CD4-positive, alpha-beta T cell treated with Interleukin-15 for 4 hours (primary cell): ENCODE data around the gene ITGB7.
A peak's percentile ranks its signal among the peaks of the same experiment; 100 is the strongest.

Experiments used
- DNase-seq: peaks from one replicate; pipeline ENCODE4 v3.0.0-alpha.2; 2020; ENCODE audit warnings: low spot score

ITGB7 gene

GRCh38 chr12:53196486-53196885 lies 10.6 kb downstream of the ITGB7 start:
- DNase-seq, result no peak

GRCh38 chr12:53195516-53196420 lies 11.3 kb downstream of the ITGB7 start:
- DNase-seq, result no peak

- no peak for DNase-seq
Observed at GRCh38 chr12:53194973-53195372, 12.1 kb downstream of the ITGB7 start.

GRCh38 chr12:53193985-53194716 lies 12.9 kb downstream of the ITGB7 start:
- DNase-seq, result no peak

- DNase-seq, result no peak
Observed at GRCh38 chr12:53193040-53193439, 14.0 kb downstream of the ITGB7 start.

GRCh38 chr12:53192531-53193021 lies 14.5 kb downstream of the ITGB7 start:
- no peak for DNase-seq

GRCh38 chr12:53191885-53192530 lies 15.0 kb downstream of the ITGB7 start:
- DNase-seq, result no peak

- DNase-seq, result no peak
Observed at GRCh38 chr12:53191096-53191884, 15.8 kb downstream of the ITGB7 start.

- peak; percentile 51 for DNase-seq
Observed at GRCh38 chr12:53190108-53190729, 16.8 kb downstream of the ITGB7 start.

- DNase-seq, result no peak
Observed at GRCh38 chr12:53187145-53187899, 19.7 kb downstream of the ITGB7 start.

GRCh38 chr12:53186745-53187144 lies 20.3 kb downstream of the ITGB7 start:
- no peak for DNase-seq

GRCh38 chr12:53185582-53186153 lies 21.4 kb downstream of the ITGB7 start:
- no peak for DNase-seq

GRCh38 chr12:53184828-53185227 lies 22.2 kb downstream of the ITGB7 start:
- DNase-seq, result no peak

GRCh38 chr12:53182903-53183302 lies 24.1 kb downstream of the ITGB7 start:
- no peak for DNase-seq

- no peak for DNase-seq
Observed at GRCh38 chr12:53181935-53182334, 25.1 kb downstream of the ITGB7 start.

- DNase-seq, result peak; percentile 82
Observed at GRCh38 chr12:53180931-53181645, 26.0 kb downstream of the ITGB7 start.

GRCh38 chr12:53180220-53180930 lies 26.7 kb downstream of the ITGB7 start, which contains the start of the genes CSAD and ZNF740:
CSAD (minus strand) TSS chr12:53180925; CDS start chr12:53173470, 7,455 bp downstream.
ZNF740 (plus strand) TSS chr12:53180722; CDS start chr12:53181984, 1,262 bp downstream.
- peak; percentile 98 for DNase-seq

GRCh38 chr12:53179687-53180219 lies 27.3 kb downstream of the ITGB7 start:
- no peak for DNase-seq
